Measurements from ENCODE around the gene CAMTA1. TPM values are rescaled to one million over a fixed set of nuclear protein-coding genes. Genes with fewer than 3 reads are reported as not detected.
"Not testable (repeated sequence)": the region's sequence is repeated elsewhere in the genome, so short reads cannot be mapped to it uniquely, and the experiment has no call there.

CAMTA1 gene
- total RNA-seq, 6 experiments from 2014 or later, result 78.1 to 96.6 (median 86.1) TPM

GRCh38 chr1:6802454-6802853, 17.2 kb downstream of the CAMTA1 start:
- TF ChIP-seq, protein P1, sequence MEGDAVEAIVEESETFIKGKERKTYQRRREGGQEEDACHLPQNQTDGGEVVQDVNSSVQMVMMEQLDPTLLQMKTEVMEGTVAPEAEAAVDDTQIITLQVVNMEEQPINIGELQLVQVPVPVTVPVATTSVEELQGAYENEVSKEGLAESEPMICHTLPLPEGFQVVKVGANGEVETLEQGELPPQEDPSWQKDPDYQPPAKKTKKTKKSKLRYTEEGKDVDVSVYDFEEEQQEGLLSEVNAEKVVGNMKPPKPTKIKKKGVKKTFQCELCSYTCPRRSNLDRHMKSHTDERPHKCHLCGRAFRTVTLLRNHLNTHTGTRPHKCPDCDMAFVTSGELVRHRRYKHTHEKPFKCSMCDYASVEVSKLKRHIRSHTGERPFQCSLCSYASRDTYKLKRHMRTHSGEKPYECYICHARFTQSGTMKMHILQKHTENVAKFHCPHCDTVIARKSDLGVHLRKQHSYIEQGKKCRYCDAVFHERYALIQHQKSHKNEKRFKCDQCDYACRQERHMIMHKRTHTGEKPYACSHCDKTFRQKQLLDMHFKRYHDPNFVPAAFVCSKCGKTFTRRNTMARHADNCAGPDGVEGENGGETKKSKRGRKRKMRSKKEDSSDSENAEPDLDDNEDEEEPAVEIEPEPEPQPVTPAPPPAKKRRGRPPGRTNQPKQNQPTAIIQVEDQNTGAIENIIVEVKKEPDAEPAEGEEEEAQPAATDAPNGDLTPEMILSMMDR (IDR thresholded peaks at IDR 0.05), result no peak
- H3K27me3 Mint-ChIP-seq (ENCODE audit: insufficient read depth), result no peaks in the 10 kb centered on the region
- H3K4me1 Mint-ChIP-seq (ENCODE audit: low read depth), result peaks cover 44% of the 10 kb centered on the region
- H3K36me3 Mint-ChIP-seq (ENCODE audit: low read depth), result no peaks in the 10 kb centered on the region
- no peaks in the 10 kb centered on the region for H3K9me3 Mint-ChIP-seq
- H3K4me3 Mint-ChIP-seq, result peak overlapping the region; percentile 78; the same call in 1 of the 2 replicates
- no peak for DNase-seq
- H3K27ac Mint-ChIP-seq, result peak overlapping the region; percentile 92

GRCh38 chr1:6802893-6803292, 17.6 kb downstream of the CAMTA1 start:
- Mint-ChIP-seq H3K27ac (peak overlapping the region; percentile 92), H3K4me3 (peak overlapping the region; percentile 46), H3K9me3 (no peaks in the 10 kb centered on the region), H3K36me3 (ENCODE audit: low read depth) (no peaks in the 10 kb centered on the region), H3K4me1 (ENCODE audit: low read depth) (peaks cover 44% of the 10 kb centered on the region), H3K27me3 (ENCODE audit: insufficient read depth) (no peaks in the 10 kb centered on the region)
- TF ChIP-seq, protein P1 (IDR thresholded peaks at IDR 0.05), result no peak
- DNase-seq, result no peak

GRCh38 chr1:6803357-6803756, 18.1 kb downstream of the CAMTA1 start:
- TF ChIP-seq, protein P1 (IDR thresholded peaks at IDR 0.05), result no peak
- Mint-ChIP-seq H3K27ac (peak overlapping the region; percentile 92), H3K9me3 (no peaks in the 10 kb centered on the region), H3K4me1 (ENCODE audit: low read depth) (peaks cover 44% of the 10 kb centered on the region), H3K4me3 (peak overlapping the region; percentile 46), H3K27me3 (ENCODE audit: insufficient read depth) (no peaks in the 10 kb centered on the region), H3K36me3 (ENCODE audit: low read depth) (no peaks in the 10 kb centered on the region)
- DNase-seq, result no peak

DNA sequence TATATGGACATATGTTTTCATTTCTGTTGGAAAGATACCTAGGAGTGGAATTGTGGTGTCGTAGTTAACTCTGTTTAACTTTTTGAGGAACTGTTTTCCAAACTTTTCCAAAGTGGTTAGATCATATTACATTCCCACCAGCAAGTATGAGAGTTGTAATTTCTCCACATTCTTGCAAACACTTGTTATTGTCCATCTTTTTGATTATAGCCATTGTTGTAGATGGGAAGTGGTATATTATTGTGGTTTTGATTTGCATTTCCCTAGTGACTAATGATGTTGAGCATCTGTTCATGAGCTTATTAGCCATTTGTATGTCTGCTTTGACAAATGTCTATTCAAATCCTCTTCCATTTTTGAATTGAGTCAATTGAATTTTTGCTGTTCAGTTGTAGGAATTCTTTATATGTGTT, 19.8 kb downstream of the CAMTA1 start:
- no peaks in the 10 kb centered on the region for H3K36me3 Mint-ChIP-seq (ENCODE audit: low read depth)
- TF ChIP-seq, protein P1 (IDR thresholded peaks at IDR 0.05), result no peak

GRCh38 chr1:6807782-6808181, 22.5 kb downstream of the CAMTA1 start:
- Mint-ChIP-seq H3K9me3 (no peaks in the 10 kb centered on the region), H3K4me1 (ENCODE audit: low read depth) (peaks cover 10% of the 10 kb centered on the region), H3K27ac (no peak overlapping the region), H3K36me3 (ENCODE audit: low read depth) (no peaks in the 10 kb centered on the region; the same call in 1 of the 2 replicates), H3K4me3 (no peak overlapping the region), H3K27me3 (ENCODE audit: insufficient read depth) (no peaks in the 10 kb centered on the region)
- TF ChIP-seq, protein P1 (IDR thresholded peaks at IDR 0.05), result no peak
- no peak for DNase-seq

More for the DNA sequence above, 19.8 kb downstream of the CAMTA1 start:
- no peak for DNase-seq
- peaks cover 37% of the 10 kb centered on the region for H3K4me1 Mint-ChIP-seq (ENCODE audit: low read depth)
- H3K27me3 Mint-ChIP-seq (ENCODE audit: insufficient read depth), result no peaks in the 10 kb centered on the region
- H3K27ac Mint-ChIP-seq, result no peak overlapping the region
- H3K4me3 Mint-ChIP-seq, result no peak overlapping the region
- no peaks in the 10 kb centered on the region for H3K9me3 Mint-ChIP-seq

DNA sequence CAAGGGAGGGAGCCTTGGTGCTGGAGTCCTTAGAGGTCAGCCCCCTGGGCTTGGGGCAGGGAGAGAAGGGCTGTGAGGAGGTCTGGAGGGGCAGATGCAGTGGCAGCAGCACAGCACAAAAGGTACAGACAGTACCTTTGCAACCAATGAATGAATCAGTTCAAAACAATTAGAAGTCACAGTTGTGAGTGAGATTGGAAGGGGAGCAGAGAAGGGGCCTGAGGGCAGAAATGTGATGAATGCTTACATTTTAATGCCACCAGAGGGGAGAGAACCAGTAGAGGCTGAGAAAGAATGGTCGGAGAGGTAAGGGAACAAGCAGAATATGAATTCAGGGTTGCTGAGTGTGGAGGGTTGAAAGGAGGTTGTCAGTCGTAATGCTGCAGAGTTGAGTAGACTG, 24.2 kb downstream of the CAMTA1 start:
- H3K36me3 Mint-ChIP-seq (ENCODE audit: low read depth), result no peaks in the 10 kb centered on the region; the same call in 1 of the 2 replicates
- no peaks in the 10 kb centered on the region; the same call in none of the 2 replicates for H3K4me1 Mint-ChIP-seq (ENCODE audit: low read depth)
- TF ChIP-seq, protein P1 (IDR thresholded peaks at IDR 0.05), result no peak
- H3K9me3 Mint-ChIP-seq, result no peaks in the 10 kb centered on the region
- DNase-seq, result no peak
- H3K4me3 Mint-ChIP-seq, result no peak overlapping the region
- H3K27me3 Mint-ChIP-seq (ENCODE audit: insufficient read depth), result no peaks in the 10 kb centered on the region
- H3K27ac Mint-ChIP-seq, result no peak overlapping the region

- not testable (repeated sequence) for H3K27me3 Mint-ChIP-seq (ENCODE audit: insufficient read depth); H3K27ac Mint-ChIP-seq; H3K9me3 Mint-ChIP-seq; H3K36me3 Mint-ChIP-seq (ENCODE audit: low read depth); H3K4me3 Mint-ChIP-seq; DNase-seq; H3K4me1 Mint-ChIP-seq (ENCODE audit: low read depth)
Observed at GRCh38 chr1:6810146-6810734, 25.0 kb downstream of the CAMTA1 start.
